ENCODE results near the gene GAREM1.

GAREM1 gene

DNA sequence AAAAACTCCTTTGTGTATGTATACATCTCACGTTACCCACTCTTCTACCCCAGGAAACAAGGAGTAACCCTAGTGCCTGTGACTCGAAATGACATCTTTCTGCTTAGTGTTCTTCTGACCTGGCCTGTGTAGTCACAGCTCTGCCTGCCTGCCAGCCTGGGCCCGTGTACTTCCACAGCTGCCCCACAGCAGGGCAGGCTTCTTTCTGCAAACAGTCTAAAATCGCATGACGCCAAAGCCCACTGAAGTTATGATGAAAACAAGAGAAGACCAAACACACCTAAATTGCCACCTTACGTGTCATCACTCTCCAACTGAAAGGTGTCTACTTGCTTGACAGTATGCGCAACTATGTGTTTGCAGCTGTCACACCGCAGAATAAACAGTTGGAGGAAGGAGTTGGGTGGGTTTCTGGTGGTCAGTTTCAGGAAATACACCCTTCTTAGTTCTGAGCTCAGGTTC lies 1.5 kb downstream of the GAREM1 start:
- Histone ChIP-seq H3K27ac (ENCODE audit: low read depth, low read length) (no peak overlapping the region), H2BK5ac (ENCODE audit: low read length) (no peak overlapping the region), H3K79me1 (ENCODE audit: low read length) (peaks cover 8% of the 10 kb centered on the region), H3K79me2 (ENCODE audit: control insufficient read depth, insufficient read depth, low read length) (peaks cover 14% of the 10 kb centered on the region), H2BK120ac (ENCODE audit: low read depth, low read length) (no peak overlapping the region), H3K27me3 (ENCODE audit: insufficient read depth, low read length, poor library complexity) (no peaks in the 10 kb centered on the region), H3K4me3 (ENCODE audit: low read length) (no peak overlapping the region), H3K23ac (ENCODE audit: low read length) (peak overlapping the region; percentile 30), H3K4ac (ENCODE audit: low read depth, low read length) (no peak overlapping the region), H4K5ac (ENCODE audit: low read length) (no peak overlapping the region), H3K36me3 (ENCODE audit: control insufficient read depth, insufficient read depth, low read length) (no peaks in the 10 kb centered on the region), H3K56ac (ENCODE audit: low read length) (peak overlapping the region; percentile 58), H3K4me2 (ENCODE audit: low read length) (peak overlapping the region; percentile 58), H3K4me1 (ENCODE audit: control insufficient read depth, low read depth, low read length) (peaks cover 13% of the 10 kb centered on the region), H2BK15ac (replicated peaks; ENCODE audit: low read depth) (no peak overlapping the region), H3K9ac (ENCODE audit: low read length) (peak overlapping the region; percentile 34), H4K8ac (ENCODE audit: low read depth, low read length) (no peak overlapping the region), H3K18ac (ENCODE audit: low read length) (no peak overlapping the region), H2AK5ac (ENCODE audit: low read length) (no peak overlapping the region)
- WGBS (ENCODE audit: extremely low coverage, insufficient coverage, low lambda C conversion rate), result no CpG with 5 or more reads among the region's 8 CpGs
- DNase-seq, result peak; percentile 52

DNA sequence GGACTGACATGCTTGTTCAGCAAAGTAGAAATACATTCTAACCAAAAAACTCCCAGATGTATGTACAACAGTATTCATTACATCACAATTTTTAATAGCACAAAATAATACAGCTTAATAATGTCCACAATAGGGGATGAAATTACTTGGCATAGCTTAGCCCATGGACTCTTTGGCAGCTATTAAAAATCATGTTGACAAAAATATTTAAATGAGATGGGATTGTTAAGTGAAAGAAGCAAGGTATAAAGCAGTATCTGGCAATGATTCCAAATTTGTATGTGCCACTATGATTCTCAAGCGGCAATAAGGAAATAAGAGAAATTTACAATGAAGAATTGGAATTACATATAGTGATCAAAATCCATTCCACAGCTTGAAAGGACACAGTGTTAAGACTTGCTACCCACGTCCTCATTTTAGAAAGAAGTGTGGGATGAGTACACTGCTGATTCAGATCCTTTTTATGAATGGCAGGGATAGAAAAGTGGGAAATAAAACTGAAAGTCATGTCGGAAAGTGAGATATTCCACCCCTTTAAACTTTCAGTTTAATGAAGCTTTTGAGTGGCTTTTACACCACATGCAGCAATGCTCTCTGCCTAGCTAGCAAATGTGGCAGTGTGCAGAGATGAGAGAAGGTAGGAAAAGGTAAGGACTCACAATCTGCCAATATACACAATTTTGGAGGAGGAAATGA lies 2.4 kb downstream of the GAREM1 start:
- Histone ChIP-seq H3K4me2 (ENCODE audit: low read length) (no peak overlapping the region), H3K23ac (ENCODE audit: low read length) (no peak overlapping the region), H3K4me1 (ENCODE audit: control insufficient read depth, low read depth, low read length) (peaks cover 13% of the 10 kb centered on the region), H3K18ac (ENCODE audit: low read length) (no peak overlapping the region), H2BK120ac (ENCODE audit: low read depth, low read length) (no peak overlapping the region), H3K4me3 (ENCODE audit: low read length) (no peak overlapping the region), H2BK5ac (ENCODE audit: low read length) (no peak overlapping the region), H3K79me2 (ENCODE audit: control insufficient read depth, insufficient read depth, low read length) (peaks cover 14% of the 10 kb centered on the region), H3K9ac (ENCODE audit: low read length) (no peak overlapping the region), H4K8ac (ENCODE audit: low read depth, low read length) (no peak overlapping the region), H2BK15ac (replicated peaks; ENCODE audit: low read depth) (no peak overlapping the region), H4K5ac (ENCODE audit: low read length) (no peak overlapping the region), H2AK5ac (ENCODE audit: low read length) (no peak overlapping the region), H3K56ac (ENCODE audit: low read length) (no peak overlapping the region), H3K27me3 (ENCODE audit: insufficient read depth, low read length, poor library complexity) (no peaks in the 10 kb centered on the region), H3K79me1 (ENCODE audit: low read length) (peaks cover 9% of the 10 kb centered on the region), H3K36me3 (ENCODE audit: control insufficient read depth, insufficient read depth, low read length) (no peaks in the 10 kb centered on the region), H3K4ac (ENCODE audit: low read depth, low read length) (no peak overlapping the region), H3K27ac (ENCODE audit: low read depth, low read length) (no peak overlapping the region)
- WGBS (ENCODE audit: extremely low coverage, insufficient coverage, low lambda C conversion rate), result no CpG with 5 or more reads among the region's 3 CpGs
- no peak for DNase-seq

DNA sequence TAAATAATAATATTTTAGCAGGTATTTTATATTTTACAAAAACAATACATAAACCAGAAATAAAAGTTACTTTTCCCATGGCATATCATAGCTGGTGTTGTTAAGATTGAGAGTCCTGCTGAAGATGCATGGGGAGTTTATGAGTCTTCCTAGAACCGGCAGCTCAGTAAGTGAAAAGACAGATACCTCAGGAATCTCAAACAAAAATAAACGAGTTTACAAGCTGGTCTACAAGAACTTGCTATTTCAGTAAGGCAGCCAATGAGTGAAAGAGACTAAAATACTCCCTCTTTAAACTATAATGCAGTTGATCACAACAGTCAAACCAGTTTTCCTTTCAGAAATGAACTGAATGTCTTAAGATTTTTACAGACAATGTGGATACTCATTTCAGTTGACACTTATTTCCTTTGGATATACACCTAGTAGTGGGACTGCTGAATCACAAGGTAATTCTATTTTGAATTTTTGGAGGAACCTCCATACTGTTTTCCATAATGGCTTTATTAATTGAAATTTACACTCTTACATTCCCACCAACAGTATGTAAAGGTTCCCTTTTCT lies 8.9 kb downstream of the GAREM1 start:
- H3K18ac ChIP-seq (ENCODE audit: low read length), result no peak overlapping the region
- H3K79me2 ChIP-seq (ENCODE audit: control insufficient read depth, insufficient read depth, low read length), result peaks cover 6% of the 10 kb centered on the region
- no peak overlapping the region for H4K8ac ChIP-seq (ENCODE audit: low read depth, low read length)
- H3K4me2 ChIP-seq (ENCODE audit: low read length), result no peak overlapping the region
- H3K4ac ChIP-seq (ENCODE audit: low read depth, low read length), result no peak overlapping the region
- no peak overlapping the region for H2BK120ac ChIP-seq (ENCODE audit: low read depth, low read length)
- no peaks in the 10 kb centered on the region for H3K27me3 ChIP-seq (ENCODE audit: insufficient read depth, low read length, poor library complexity)
- no peak overlapping the region for H2BK15ac ChIP-seq (replicated peaks; ENCODE audit: low read depth)
- H3K36me3 ChIP-seq (ENCODE audit: control insufficient read depth, insufficient read depth, low read length), result no peaks in the 10 kb centered on the region
- no peak for DNase-seq
- H2BK5ac ChIP-seq (ENCODE audit: low read length), result no peak overlapping the region
- no peak overlapping the region for H3K4me3 ChIP-seq (ENCODE audit: low read length)
- no peak overlapping the region for H2AK5ac ChIP-seq (ENCODE audit: low read length)
- H3K4me1 ChIP-seq (ENCODE audit: control insufficient read depth, low read depth, low read length), result peaks cover 3% of the 10 kb centered on the region
- no CpG with 5 or more reads among the region's 2 CpGs for WGBS (ENCODE audit: extremely low coverage, insufficient coverage, low lambda C conversion rate)
- H3K23ac ChIP-seq (ENCODE audit: low read length), result no peak overlapping the region
- H3K27ac ChIP-seq (ENCODE audit: low read depth, low read length), result no peak overlapping the region
- H4K5ac ChIP-seq (ENCODE audit: low read length), result no peak overlapping the region
- H3K79me1 ChIP-seq (ENCODE audit: low read length), result peaks cover 3% of the 10 kb centered on the region
- H3K9ac ChIP-seq (ENCODE audit: low read length), result no peak overlapping the region
- no peak overlapping the region for H3K56ac ChIP-seq (ENCODE audit: low read length)

DNA sequence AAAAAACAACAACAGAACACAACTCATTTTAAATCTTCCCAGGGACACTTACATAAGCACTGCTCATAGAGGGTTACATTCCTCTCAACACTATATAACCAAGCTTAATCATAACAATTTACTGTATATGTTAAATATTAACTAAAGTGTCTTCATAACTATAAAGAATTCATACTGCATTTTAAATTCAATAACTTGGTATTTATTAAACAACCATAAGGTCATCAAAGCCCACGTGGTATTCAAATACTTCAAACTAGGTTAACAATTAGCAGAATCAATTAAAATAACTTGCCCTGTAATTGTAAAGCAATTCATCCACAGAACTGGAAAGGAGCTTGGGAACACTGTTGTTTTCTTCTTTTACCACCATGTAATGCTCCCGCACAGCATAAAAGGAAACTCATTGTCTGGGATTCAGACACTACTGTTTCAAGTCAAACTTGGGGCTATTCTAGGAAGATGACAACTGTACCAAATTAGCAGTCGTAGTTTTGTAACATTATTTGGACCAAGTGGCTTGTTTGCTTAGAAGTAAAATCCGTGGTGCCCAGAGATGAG lies 10.4 kb downstream of the GAREM1 start:
- H3K79me2 ChIP-seq (ENCODE audit: control insufficient read depth, insufficient read depth, low read length), result peaks cover 4% of the 10 kb centered on the region
- no peak overlapping the region for H2BK5ac ChIP-seq (ENCODE audit: low read length)
- H2BK120ac ChIP-seq (ENCODE audit: low read depth, low read length), result no peak overlapping the region
- H3K27me3 ChIP-seq (ENCODE audit: insufficient read depth, low read length, poor library complexity), result no peaks in the 10 kb centered on the region
- no peak overlapping the region for H3K18ac ChIP-seq (ENCODE audit: low read length)
- H4K5ac ChIP-seq (ENCODE audit: low read length), result no peak overlapping the region
- H3K27ac ChIP-seq (ENCODE audit: low read depth, low read length), result no peak overlapping the region
- peaks cover 2% of the 10 kb centered on the region for H3K79me1 ChIP-seq (ENCODE audit: low read length)
- H2AK5ac ChIP-seq (ENCODE audit: low read length), result no peak overlapping the region
- no peak overlapping the region for H4K8ac ChIP-seq (ENCODE audit: low read depth, low read length)
- H3K36me3 ChIP-seq (ENCODE audit: control insufficient read depth, insufficient read depth, low read length), result no peaks in the 10 kb centered on the region
- H2BK15ac ChIP-seq (replicated peaks; ENCODE audit: low read depth), result no peak overlapping the region
- no peak overlapping the region for H3K23ac ChIP-seq (ENCODE audit: low read length)
- H3K9ac ChIP-seq (ENCODE audit: low read length), result no peak overlapping the region
- no CpG with 5 or more reads among the region's 4 CpGs for WGBS (ENCODE audit: extremely low coverage, insufficient coverage, low lambda C conversion rate)
- no peak overlapping the region for H3K4me3 ChIP-seq (ENCODE audit: low read length)
- H3K4me2 ChIP-seq (ENCODE audit: low read length), result no peak overlapping the region
- no peaks in the 10 kb centered on the region for H3K4me1 ChIP-seq (ENCODE audit: control insufficient read depth, low read depth, low read length)
- no peak overlapping the region for H3K4ac ChIP-seq (ENCODE audit: low read depth, low read length)
- H3K56ac ChIP-seq (ENCODE audit: low read length), result no peak overlapping the region
- DNase-seq, result no peak

DNA sequence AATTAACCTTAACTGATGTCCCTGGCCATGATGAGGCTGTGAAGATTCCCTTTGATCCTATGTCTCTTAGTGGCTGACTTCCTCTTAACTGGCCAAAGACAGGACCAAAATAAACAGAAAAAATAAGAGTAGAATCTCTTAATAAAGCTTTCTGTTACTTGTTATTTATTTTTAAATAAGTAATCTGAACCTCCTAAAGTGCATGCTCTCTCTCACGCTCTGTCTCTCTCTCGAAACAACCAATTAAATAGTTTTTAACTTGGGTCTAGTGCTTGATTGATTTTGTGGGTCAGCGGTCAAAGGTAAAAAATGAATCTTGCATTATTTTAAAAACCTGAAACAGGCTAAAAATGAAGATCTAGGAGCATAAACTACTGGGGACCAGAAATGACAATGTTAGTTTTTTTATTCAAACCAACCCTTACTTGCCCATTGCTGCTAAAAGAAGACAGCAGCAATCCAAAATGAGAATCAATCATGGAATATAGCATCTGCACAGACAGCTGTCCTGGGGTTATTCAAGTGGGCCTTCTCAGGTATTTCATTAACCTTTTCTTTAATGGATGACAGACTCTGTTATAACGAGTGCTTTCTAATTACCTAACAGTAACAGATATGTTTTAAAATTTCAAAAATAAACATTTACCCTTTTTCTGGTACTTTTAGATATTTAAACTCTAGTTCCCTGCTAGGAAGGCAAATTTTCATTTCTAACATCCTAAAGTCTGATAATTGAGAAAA lies 11.2 kb downstream of the GAREM1 start:
- no peaks in the 10 kb centered on the region for H3K4me1 ChIP-seq (ENCODE audit: control insufficient read depth, low read depth, low read length)
- no peak overlapping the region for H3K56ac ChIP-seq (ENCODE audit: low read length)
- no peak overlapping the region for H3K4me2 ChIP-seq (ENCODE audit: low read length)
- no peak overlapping the region for H2AK5ac ChIP-seq (ENCODE audit: low read length)
- H3K79me2 ChIP-seq (ENCODE audit: control insufficient read depth, insufficient read depth, low read length), result peaks cover 2% of the 10 kb centered on the region
- H3K4me3 ChIP-seq (ENCODE audit: low read length), result no peak overlapping the region
- no peak for DNase-seq
- H2BK15ac ChIP-seq (replicated peaks; ENCODE audit: low read depth), result no peak overlapping the region
- H3K18ac ChIP-seq (ENCODE audit: low read length), result no peak overlapping the region
- no peak overlapping the region for H3K27ac ChIP-seq (ENCODE audit: low read depth, low read length)
- no CpG with 5 or more reads among the region's 4 CpGs for WGBS (ENCODE audit: extremely low coverage, insufficient coverage, low lambda C conversion rate)
- no peak overlapping the region for H3K4ac ChIP-seq (ENCODE audit: low read depth, low read length)
- no peak overlapping the region for H3K9ac ChIP-seq (ENCODE audit: low read length)
- H3K79me1 ChIP-seq (ENCODE audit: low read length), result peaks cover 2% of the 10 kb centered on the region
- no peak overlapping the region for H2BK120ac ChIP-seq (ENCODE audit: low read depth, low read length)
- H4K5ac ChIP-seq (ENCODE audit: low read length), result no peak overlapping the region
- no peaks in the 10 kb centered on the region for H3K27me3 ChIP-seq (ENCODE audit: insufficient read depth, low read length, poor library complexity)
- no peak overlapping the region for H4K8ac ChIP-seq (ENCODE audit: low read depth, low read length)
- H2BK5ac ChIP-seq (ENCODE audit: low read length), result no peak overlapping the region
- no peaks in the 10 kb centered on the region for H3K36me3 ChIP-seq (ENCODE audit: control insufficient read depth, insufficient read depth, low read length)
- no peak overlapping the region for H3K23ac ChIP-seq (ENCODE audit: low read length)
